ENCODE measurements around the gene DLGAP3. TPM values are rescaled to one million over a fixed set of nuclear protein-coding genes. Genes with fewer than 3 reads are reported as not detected.

DLGAP3 gene
- total RNA-seq, 1 donor from 2014 or later: not detected

GRCh38 chr1:34865573-34865972 lies 63.9 kb downstream of the DLGAP3 start:
- Histone ChIP-seq H3K27ac (peak overlapping the region; percentile 74), H3K9me3 (no peaks in the 10 kb centered on the region), H3K36me3 (no peaks in the 10 kb centered on the region), H3K27me3 (no peaks in the 10 kb centered on the region), H3K4me3 (peak overlapping the region; percentile 58 to 63), H3K4me1 (peaks cover 13% of the 10 kb centered on the region)
- intact Hi-C loops (cut with DNase I): no loop called here
- TF ChIP-seq CTCF (IDR thresholded peaks at IDR 0.05) (no peak), POLR2A (IDR thresholded peaks at IDR 0.05) (no peak), POLR2AphosphoS5 (IDR thresholded peaks at IDR 0.05; ENCODE audit: insufficient read depth in 1 of 2, low read depth in 1 of 2) (no peak)
- no peak for DNase-seq (ENCODE audit: extremely low spot score in 2 of 2)

DNA sequence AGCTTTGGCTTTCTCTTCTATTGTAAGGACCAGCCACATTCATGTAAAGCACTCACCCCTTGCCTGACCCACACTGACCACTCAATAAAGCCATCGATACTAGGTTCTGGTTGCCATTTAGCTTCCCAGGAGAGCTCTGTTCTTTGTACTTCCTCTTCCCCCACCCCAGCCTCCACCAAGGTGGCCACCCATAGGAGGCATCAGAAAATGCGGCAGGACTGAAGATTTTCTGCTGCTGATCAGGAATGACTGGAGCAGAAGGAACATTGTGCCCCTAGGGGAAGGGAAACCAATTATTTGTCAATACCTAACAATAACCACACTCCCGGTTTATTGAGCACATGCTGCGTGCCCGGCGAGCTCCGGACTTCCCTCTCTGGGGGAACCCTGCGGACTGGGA lies 64.7 kb downstream of the DLGAP3 start:
- H3K36me3 ChIP-seq: no peaks in the 10 kb centered on the region
- intact Hi-C loops (cut with DNase I): no loop called here
- no peak overlapping the region for H3K27ac ChIP-seq
- no peak overlapping the region for H3K4me3 ChIP-seq
- H3K4me1 ChIP-seq: peaks cover 13% of the 10 kb centered on the region
- no peaks in the 10 kb centered on the region for H3K9me3 ChIP-seq
- H3K27me3 ChIP-seq: no peaks in the 10 kb centered on the region
- DNase-seq (ENCODE audit: extremely low spot score in 2 of 2): no peak
- TF ChIP-seq CTCF (IDR thresholded peaks at IDR 0.05): no peak
- TF ChIP-seq POLR2A (IDR thresholded peaks at IDR 0.05): no peak
- TF ChIP-seq POLR2AphosphoS5 (IDR thresholded peaks at IDR 0.05; ENCODE audit: insufficient read depth in 1 of 2, low read depth in 1 of 2): no peak

GRCh38 chr1:34863501-34863900 lies 65.9 kb downstream of the DLGAP3 start:
- H3K9me3 ChIP-seq: no peaks in the 10 kb centered on the region
- H3K4me3 ChIP-seq: no peak overlapping the region
- no peak overlapping the region for H3K27ac ChIP-seq
- H3K4me1 ChIP-seq: peaks cover 20% of the 10 kb centered on the region
- intact Hi-C loops (cut with DNase I): no loop called here
- no peak for DNase-seq (ENCODE audit: extremely low spot score in 2 of 2)
- TF ChIP-seq CTCF (IDR thresholded peaks at IDR 0.05): no peak
- no peak for TF ChIP-seq POLR2AphosphoS5 (IDR thresholded peaks at IDR 0.05; ENCODE audit: insufficient read depth in 1 of 2, low read depth in 1 of 2)
- no peak for TF ChIP-seq POLR2A (IDR thresholded peaks at IDR 0.05)
- H3K27me3 ChIP-seq: no peaks in the 10 kb centered on the region
- no peaks in the 10 kb centered on the region for H3K36me3 ChIP-seq

DNA sequence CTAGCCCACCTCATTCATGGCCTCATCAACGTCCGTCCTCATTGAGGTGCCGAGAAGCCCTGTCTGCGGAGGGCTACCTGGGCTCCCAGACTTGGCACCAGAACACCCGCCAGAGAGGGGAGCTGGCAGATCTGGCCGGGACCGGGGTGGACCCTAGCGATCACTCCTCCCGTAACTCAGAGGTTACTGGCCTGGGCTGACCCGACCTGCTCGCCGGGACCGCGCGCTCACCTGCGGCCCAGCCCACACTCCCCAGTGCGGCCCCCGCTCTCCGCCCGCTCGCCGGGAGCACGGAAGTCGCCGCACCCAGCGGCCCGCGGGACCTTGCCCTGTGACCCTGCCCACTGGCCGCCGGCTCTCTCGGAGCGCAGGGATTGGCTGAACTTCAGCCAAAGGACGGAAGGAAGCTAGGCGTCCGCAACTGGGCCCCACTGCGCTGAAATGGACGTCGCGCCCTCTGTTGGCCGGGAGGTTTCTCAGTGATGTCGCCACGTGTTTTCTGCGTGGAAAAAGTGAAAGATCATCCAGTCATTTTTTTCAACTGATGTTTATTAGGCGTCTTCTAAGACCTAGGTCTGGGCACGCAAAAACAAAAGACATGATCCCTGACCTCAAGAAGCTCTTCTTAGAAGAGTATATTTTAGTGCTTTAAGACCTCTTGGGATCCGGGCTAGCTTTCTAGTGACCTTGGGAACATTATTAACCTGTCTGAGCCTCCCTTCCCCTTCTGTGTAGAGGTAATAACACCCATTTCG lies 69.8 kb downstream of the DLGAP3 start, which contains the start of gene SMIM12:
Gene SMIM12, minus strand, starts transcription at position 304 of the 755 bp plus-strand sequence. CDS start 3,772 bp downstream, outside the sequence.
- peak in 1 of 2 donors; percentile 92 for DNase-seq (ENCODE audit: extremely low spot score in 2 of 2)
- H3K36me3 ChIP-seq: peaks cover 0 to 12% of the 10 kb centered on the region in 2 donors
- peak within 1 kb of the TSS; percentile 98 to 100 for H3K4me3 ChIP-seq
- no peaks in the 10 kb centered on the region for H3K27me3 ChIP-seq
- H3K4me1 ChIP-seq: peaks cover 28% of the 10 kb centered on the region
- TF ChIP-seq POLR2A (IDR thresholded peaks at IDR 0.05): peak in 1 of 2 donors; percentile 57
- TF ChIP-seq POLR2AphosphoS5 (IDR thresholded peaks at IDR 0.05; ENCODE audit: insufficient read depth in 1 of 2, low read depth in 1 of 2): peak; percentile 85 to 92
- TF ChIP-seq CTCF (IDR thresholded peaks at IDR 0.05): peak; percentile 70 to 93 (median 72)
- no peaks in the 10 kb centered on the region for H3K9me3 ChIP-seq
- intact Hi-C loops (cut with DNase I): no loop called here
- H3K27ac ChIP-seq: peak within 1 kb of the TSS; percentile 90

GRCh38 chr1:34858901-34859445 lies 70.5 kb downstream of the DLGAP3 start:
- peaks cover 0 to 19% of the 10 kb centered on the region in 2 donors for H3K36me3 ChIP-seq
- H3K4me1 ChIP-seq: peaks cover 28% of the 10 kb centered on the region
- H3K4me3 ChIP-seq: peak overlapping the region; percentile 98 to 100
- no peak for DNase-seq (ENCODE audit: extremely low spot score in 2 of 2)
- H3K27me3 ChIP-seq: no peaks in the 10 kb centered on the region
- intact Hi-C loops (cut with DNase I): no loop called here
- H3K27ac ChIP-seq: peak overlapping the region; percentile 90
- TF ChIP-seq POLR2A (IDR thresholded peaks at IDR 0.05) (no peak), CTCF (IDR thresholded peaks at IDR 0.05) (no peak), POLR2AphosphoS5 (IDR thresholded peaks at IDR 0.05; ENCODE audit: insufficient read depth in 1 of 2, low read depth in 1 of 2) (no peak)
- no peaks in the 10 kb centered on the region for H3K9me3 ChIP-seq
